Endothelial cell of umbilical vein (primary cell): ENCODE results near the gene MBLAC2.

Experiments
- FOS ChIP-seq: IDR thresholded peaks from 2 replicates; pipeline ENCODE4 v1.6.1; 2011; ENCODE audit warnings: mild to moderate bottlenecking, low read length, moderate library complexity, borderline replicate concordance; ENCODE audit not compliant: insufficient read depth
- MYC ChIP-seq: IDR thresholded peaks from one replicate; pipeline ENCODE4 v1.6.1; 2011; ENCODE audit warnings: mild to moderate bottlenecking, low read depth, low read length
- POLR2A ChIP-seq: IDR thresholded peaks from 2 replicates; pipeline ENCODE4 v1.6.1; 2012; ENCODE audit warnings: low read depth, mild to moderate bottlenecking, control low read depth, low read length
- TF ChIP-seq, protein P1 (sequence below): IDR thresholded peaks from 2 replicates; pipeline ENCODE4 v1.6.1; 2011; ENCODE audit not compliant: insufficient read depth, insufficient read length
- TF ChIP-seq, protein P2 (sequence below), 2 donors: IDR thresholded peaks; 1 replicate in 1 of 2; 2 replicates in 1 of 2; pipeline ENCODE4 v1.5.1; 2011; ENCODE audit warnings: low read length in 2 of 2, mild to moderate bottlenecking in 2 of 2, moderate library complexity in 2 of 2, control low read depth in 1 of 2, inconsistent platforms in 1 of 2, low read depth in 1 of 2; ENCODE audit not compliant: insufficient read depth in 1 of 2; ENCODE audit errors: extremely low read depth in 1 of 2

DNA sequence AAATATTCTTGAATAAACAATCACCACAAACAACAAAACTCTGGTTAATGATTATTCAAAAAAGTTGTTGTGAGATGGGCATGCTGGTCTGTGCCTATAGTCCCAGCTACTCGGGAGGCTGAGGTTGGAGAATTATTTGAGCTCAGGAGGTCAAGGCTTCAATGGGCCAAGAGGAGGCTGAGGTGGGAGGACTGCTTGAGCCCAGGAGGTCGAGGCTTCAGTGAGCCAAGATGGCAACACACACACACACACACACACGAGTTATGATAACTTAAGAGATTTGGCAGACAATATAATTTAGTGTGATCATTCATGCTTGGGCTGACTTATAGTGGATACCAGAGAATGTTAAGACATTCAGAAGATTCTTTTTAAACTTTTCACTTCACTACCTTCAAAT lies 39.9 kb upstream of the MBLAC2 start:
- TF ChIP-seq, protein P1, sequence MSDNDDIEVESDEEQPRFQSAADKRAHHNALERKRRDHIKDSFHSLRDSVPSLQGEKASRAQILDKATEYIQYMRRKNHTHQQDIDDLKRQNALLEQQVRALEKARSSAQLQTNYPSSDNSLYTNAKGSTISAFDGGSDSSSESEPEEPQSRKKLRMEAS, result no peak
- TF ChIP-seq POLR2A (no peak), FOS (no peak), MYC (no peak)
- TF ChIP-seq, protein P2, sequence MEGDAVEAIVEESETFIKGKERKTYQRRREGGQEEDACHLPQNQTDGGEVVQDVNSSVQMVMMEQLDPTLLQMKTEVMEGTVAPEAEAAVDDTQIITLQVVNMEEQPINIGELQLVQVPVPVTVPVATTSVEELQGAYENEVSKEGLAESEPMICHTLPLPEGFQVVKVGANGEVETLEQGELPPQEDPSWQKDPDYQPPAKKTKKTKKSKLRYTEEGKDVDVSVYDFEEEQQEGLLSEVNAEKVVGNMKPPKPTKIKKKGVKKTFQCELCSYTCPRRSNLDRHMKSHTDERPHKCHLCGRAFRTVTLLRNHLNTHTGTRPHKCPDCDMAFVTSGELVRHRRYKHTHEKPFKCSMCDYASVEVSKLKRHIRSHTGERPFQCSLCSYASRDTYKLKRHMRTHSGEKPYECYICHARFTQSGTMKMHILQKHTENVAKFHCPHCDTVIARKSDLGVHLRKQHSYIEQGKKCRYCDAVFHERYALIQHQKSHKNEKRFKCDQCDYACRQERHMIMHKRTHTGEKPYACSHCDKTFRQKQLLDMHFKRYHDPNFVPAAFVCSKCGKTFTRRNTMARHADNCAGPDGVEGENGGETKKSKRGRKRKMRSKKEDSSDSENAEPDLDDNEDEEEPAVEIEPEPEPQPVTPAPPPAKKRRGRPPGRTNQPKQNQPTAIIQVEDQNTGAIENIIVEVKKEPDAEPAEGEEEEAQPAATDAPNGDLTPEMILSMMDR (IDR thresholded peaks at IDR 0.05; ENCODE audit: extremely low read depth in 1 of 2, insufficient read depth in 1 of 2, low read depth in 1 of 2, low read length in 2 of 2), result no peak
